ENCODE results near the gene RUBCN.

DNA sequence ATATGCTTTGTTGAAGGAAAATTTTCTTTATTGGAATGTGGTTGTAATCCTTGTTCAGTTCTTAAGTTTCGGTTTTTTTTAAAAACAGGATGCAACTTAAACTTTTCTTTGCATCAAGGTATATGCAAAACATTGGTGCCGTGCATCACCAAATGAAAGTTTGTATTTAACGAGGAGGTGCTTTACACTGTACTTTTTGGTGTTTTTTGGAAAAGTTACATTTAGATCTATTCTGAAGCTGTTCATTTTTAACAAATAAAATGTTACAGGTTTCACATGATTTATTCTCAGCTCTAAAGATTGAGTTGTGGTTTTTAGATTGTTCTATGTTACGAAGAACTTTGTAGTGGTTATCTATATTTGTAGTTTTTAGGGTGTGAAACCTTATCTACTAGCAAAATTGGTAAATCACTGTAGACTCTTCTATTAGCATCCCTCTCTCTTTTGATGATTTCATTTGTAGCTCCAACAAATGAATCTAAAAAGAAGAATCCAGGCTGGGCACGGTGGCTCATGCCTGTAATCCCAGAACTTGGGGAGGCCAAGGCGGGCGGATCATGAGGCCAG is 47.4 kb upstream of the RUBCN start:
- TF ChIP-seq, protein P1, sequence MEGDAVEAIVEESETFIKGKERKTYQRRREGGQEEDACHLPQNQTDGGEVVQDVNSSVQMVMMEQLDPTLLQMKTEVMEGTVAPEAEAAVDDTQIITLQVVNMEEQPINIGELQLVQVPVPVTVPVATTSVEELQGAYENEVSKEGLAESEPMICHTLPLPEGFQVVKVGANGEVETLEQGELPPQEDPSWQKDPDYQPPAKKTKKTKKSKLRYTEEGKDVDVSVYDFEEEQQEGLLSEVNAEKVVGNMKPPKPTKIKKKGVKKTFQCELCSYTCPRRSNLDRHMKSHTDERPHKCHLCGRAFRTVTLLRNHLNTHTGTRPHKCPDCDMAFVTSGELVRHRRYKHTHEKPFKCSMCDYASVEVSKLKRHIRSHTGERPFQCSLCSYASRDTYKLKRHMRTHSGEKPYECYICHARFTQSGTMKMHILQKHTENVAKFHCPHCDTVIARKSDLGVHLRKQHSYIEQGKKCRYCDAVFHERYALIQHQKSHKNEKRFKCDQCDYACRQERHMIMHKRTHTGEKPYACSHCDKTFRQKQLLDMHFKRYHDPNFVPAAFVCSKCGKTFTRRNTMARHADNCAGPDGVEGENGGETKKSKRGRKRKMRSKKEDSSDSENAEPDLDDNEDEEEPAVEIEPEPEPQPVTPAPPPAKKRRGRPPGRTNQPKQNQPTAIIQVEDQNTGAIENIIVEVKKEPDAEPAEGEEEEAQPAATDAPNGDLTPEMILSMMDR (IDR thresholded peaks at IDR 0.05): no peak
- TF ChIP-seq POLR2A (IDR thresholded peaks at IDR 0.05): no peak
